GDM1 (cell line): ENCODE results near the gene RCN1.
A peak's percentile ranks its signal among the peaks of the same experiment; 100 is the strongest.
"Not testable (repeated sequence)": the region's sequence is repeated elsewhere in the genome, so short reads cannot be mapped to it uniquely, and the experiment has no call there.

Experiments used
- DNase-seq: peaks from one replicate; lab custom pipeline; 2025; lab: John Stamatoyannopoulos, UW

The RCN1 gene

DNA sequence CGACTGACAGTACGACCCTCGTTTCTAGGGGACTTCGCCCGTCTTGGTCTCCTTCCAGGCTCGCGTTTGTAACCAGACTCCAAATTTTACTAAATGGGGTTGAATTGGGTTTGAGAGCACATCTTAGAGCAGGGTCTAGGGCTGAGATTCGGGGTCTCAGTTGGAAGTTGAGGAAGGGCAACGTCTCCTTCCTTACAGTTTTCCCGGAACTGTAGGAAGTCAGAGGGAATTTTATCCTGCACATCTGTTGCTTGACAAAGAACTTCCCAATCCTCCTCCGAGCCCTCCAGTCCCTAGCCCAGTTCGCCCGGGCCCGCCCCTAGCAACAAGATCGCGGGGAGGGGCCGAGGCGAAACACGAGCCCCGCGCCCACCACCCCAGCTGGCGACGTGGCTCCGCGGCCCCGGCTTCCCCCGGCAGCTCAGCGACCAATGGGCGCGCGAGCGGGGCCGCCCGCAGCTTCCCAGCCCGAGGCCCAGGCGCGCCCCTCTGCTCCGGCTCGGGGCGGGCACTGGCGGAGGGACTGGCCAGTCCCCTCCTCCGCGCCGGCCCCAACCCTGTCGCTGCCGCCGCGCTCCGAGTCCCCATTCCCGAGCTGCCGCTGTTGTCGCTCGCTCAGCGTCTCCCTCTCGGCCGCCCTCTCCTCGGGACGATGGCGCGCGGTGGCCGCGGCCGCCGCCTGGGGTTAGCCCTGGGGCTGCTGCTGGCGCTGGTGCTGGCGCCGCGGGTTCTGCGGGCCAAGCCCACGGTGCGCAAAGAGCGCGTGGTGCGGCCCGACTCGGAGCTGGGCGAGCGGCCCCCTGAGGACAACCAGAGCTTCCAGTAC is at the start of gene RCN1:
Gene RCN1 (plus strand): TSS at position 530 of the 826 bp plus-strand sequence. CDS start 123 bp downstream, at position 653.
- DNase-seq, result peak; percentile 74

- no peak for DNase-seq
These were observed 47.1 kb upstream of the RCN1 start for GRCh38 chr11:32043737-32044136.

DNA sequence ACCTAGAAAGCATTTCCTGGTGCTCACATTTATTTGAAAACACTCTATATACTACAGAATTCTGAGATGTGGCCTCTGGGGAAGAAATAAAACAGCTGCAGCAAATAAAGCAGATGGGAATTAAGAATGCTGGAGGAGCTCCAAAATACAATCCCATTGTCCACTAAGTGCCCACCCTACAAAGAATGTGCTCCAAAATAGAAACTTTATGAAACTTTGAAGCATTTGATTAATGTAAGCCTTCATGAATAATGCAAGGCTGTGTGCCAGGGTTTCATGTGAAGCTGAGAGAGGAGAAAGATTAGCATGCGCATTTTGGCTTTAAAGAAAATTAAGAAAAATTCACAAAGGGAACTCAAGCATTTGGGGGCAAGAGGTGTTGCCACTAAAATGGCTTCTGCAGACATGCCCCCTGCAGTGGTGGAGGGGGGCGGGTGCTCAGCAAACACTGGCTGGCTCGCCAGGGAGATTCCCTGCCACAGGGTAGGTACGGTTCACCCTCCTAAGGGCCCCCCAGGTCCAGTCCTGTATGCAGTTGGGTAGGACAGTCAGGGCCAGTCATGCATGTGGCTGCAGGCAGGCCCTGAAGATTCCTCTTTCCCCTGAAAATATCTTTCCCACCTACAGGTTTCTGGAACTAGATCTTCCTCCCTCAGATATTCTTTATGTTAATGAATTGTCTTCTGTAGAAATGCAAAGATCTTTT is 46.6 kb upstream of the RCN1 start:
- no peak for DNase-seq

DNA sequence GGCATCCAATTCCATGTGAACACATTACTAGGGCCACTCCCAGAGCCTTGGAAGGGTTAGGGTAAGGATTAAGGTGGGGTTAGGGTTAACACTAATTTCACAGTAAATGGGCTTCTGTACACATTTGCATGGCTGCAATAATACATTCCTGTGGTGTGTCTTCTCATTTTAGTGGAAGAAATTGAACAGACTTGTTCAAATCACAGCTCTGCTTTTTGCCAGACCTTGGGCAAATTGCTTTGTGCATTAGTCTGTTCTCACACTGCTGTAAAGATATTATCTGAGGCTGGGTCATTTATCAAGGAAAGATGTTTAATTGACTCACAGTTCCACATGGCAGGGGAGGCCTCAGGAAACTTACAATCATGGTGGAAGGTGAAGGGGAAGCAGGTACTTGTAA is 45.4 kb upstream of the RCN1 start:
- DNase-seq, result no peak

- no peak for DNase-seq
These were observed 40.6 kb upstream of the RCN1 start for GRCh38 chr11:32050264-32050663.

DNA sequence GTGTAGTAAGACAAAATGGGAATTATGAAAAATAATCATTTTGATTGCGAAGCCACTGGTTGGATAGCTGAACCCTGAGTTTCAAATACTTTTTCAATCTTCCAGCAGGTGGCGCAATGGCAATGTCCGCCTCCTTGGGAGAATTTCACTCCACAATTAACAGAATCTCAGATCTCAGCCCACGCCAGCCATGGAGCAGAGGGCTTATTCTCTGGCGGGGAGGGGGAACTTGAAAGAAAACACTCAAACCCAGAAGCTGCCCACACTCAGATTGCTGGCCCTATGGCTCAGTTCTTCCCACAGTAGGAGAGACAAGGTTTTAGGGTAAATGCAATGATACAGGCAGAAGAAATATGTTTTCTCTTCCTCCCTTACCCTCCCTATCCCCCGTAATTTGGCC is 38.7 kb upstream of the RCN1 start:
- DNase-seq, result peak; percentile 29

- no peak for DNase-seq
These were observed 37.6 kb upstream of the RCN1 start for GRCh38 chr11:32053151-32053888.

DNA sequence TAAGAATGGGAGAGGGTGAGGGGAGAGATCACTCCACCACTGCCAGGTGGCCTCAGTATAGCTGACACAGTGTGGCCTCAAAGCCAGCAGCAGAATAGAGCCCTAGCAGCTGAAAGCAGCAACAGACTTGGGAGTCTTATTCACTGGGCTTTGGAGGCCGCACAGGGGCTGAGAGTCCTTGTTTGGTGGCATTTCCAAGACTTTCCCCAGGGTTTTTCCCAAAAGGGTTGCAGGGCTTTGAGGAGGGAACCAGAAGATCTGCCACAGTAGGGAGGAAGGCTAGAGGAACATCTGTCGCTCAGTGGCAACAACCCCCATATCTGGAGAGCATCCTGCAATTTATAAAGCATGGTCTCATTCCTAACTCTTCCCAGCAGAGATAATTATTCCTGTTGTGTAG is 35.0 kb upstream of the RCN1 start:
- DNase-seq, result no peak

DNA sequence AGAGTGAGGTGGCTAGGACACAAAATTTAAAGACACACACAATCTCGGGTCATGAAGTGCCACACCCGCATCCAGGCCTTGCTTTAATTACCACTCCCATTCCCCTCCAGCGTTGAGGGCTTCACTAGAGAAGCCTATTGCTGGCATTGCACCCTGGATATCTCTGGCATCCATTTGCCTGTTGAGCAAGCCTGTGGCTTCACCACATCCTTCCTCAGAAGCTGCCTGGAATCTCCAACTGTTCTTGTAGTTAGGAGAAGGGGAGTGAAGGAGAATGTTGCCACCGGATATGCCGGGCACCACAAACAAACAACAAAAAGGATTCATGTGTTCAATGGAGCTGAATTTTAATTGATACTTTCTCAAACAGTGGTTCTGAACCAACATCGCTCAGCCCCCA is 34.4 kb upstream of the RCN1 start:
- DNase-seq, result peak; percentile 54

- DNase-seq, result no peak
These were observed 31.0 kb upstream of the RCN1 start for GRCh38 chr11:32059686-32060462.

DNA sequence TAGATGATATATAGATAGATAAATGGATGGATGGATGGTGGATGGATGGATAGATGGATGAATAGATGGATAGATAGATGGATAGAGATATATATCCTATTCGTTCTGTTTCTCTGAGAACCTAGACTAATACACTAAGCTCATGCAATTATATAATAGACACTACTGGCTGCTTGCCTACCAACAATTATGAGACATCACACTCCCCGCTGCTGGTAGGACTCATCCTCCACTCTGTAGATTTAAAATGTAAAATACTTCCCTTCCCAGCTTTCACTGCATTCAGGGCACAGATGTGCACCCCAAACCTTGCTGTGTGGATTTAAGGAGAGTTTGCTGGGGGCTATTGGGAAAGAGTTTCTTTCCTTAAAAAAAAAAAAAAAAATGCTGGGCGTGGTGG is 28.3 kb upstream of the RCN1 start:
- DNase-seq, result no peak

- DNase-seq, result not testable (repeated sequence)
These were observed 27.8 kb upstream of the RCN1 start for GRCh38 chr11:32063031-32063430.

DNA sequence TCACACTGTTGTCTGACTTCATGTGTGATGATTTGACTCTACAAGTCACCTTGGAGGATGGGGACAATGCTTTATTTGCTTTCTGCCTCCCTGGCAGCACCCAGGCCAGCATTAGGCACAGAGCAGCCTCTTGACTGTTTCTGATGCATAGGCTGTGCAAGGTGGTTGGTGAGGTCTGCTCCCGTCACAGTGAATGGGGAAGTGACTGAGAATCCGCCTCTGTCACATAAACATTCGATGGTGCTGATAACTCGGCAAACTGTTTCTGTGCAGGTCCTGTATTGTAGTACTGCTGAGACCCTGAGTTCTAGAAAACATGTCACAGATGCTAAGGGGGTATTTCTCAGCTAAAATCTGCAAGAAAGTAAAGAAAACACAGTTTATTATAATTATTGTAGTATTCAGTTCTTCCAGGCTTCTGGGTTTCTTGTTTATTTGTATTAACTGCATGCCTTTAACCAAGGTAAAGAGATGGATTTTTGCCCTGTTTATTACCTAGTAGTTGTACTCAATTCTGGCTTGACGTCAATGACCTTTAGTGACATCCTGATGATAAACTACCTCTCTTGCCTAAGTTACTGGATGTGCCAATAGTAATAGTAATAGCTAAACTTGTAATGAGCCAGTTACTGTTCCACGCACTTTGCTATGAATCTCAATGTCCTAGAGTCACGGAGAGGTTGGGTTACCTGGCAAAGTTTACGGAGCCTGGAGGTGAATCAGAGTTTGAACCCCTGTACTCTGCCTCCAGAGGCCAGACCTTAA is 24.8 kb upstream of the RCN1 start:
- DNase-seq, result no peak

DNA sequence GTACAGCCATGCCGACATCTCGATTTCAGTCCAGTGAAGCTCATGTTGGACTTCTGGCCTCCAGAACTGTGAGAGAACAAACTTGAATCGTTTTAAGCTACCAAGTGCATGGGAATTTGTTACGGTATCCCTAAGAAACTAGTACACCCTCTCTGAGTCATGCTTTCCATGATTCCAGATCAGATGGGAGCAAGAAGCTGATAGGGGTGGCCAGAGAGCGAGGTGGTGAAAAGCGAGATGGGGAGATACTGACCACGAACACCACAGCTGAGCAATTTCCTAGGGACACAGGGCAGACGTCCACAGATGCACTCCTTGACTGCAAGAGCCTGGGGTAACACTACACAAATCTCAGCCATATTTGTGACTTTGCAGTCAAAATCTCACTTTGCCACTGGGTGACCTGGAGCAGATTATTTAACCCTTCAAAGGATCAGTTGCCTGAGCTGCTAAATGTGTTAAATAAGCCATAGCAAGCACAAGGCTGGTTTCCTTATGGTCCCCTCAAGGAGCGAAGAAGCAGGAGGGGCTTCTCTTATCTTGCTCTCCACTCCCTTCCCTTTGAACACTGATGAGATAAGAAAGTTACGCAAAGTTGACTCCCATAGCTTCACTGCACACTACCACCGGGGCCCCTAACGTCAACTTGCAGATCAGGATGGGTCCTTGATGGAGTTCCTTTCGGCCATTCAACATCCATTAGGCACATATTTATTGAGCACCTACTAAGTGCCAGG is 22.6 kb upstream of the RCN1 start:
- no peak for DNase-seq

GRCh38 chr11:32069361-32070058 is 21.4 kb upstream of the RCN1 start:
- no peak for DNase-seq

DNA sequence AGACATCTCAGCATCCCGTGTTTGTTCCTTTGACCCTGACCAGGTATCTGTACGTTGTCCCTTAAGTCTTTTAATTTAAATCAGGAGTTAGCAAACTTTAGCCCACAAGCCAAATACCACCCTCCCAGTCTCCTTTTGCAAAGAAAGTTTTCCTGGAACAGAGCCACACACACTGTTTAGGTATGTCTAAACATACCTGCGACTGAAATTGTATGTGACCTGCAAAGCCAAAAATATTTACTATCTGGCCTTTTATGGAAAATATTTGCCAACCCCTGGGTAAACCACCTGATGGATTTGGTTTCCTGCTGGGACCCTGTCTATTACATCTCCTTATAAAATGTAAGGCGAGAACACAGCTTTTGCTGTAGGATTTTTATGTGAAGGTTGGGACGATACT is 20.2 kb upstream of the RCN1 start:
- no peak for DNase-seq

DNA sequence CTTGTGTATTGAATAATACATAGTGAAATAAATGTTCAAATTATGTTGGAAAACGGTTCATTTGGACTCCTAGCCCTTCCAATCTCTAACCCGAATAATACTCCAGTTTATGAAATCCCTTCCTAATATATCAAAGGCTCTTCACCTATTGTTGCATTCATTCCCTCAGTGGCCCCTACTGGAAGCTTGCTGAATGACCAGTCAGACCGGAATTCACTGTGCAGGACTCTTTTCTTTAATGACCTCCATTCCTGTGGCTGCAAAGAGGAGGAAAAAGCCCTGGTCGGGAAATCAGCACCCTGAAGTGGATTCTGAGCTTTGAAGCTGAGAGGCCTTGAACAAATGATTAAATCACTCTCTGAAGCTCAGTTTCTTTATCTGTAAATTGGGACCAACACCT is 19.1 kb upstream of the RCN1 start:
- no peak for DNase-seq

- no peak for DNase-seq
These were observed 17.8 kb upstream of the RCN1 start for GRCh38 chr11:32072872-32073643.

GRCh38 chr11:32073644-32074026 is 17.2 kb upstream of the RCN1 start:
- DNase-seq, result no peak
